Right lung (tissue), 5 donors: Measurements from ENCODE around the gene TBX2. TPM values are rescaled to one million over a fixed set of nuclear protein-coding genes. Genes with fewer than 3 reads are reported as not detected.

Experiments used
- DNase-seq, 2 donors: peaks; one replicate each; pipeline ENCODE4 v3.0.0-alpha.2; 2013
- polyA plus RNA-seq, 5 donors: library from polyadenylated mRNA; unstranded; fragments of 120-200 nt; gene quantifications; one replicate each; pipeline versions ENCODE4 v1.2.1 to v1.2.3, GENCODE V29; 2013; ENCODE audit warnings: inconsistent platforms in 1 of 5, low replicate concordance in 1 of 5; ENCODE audit not compliant: insufficient read length in 5 of 5, insufficient read depth in 1 of 5

Gene TBX2
- polyA plus RNA-seq, 5 donors = 132 to 258 (median 183) TPM

DNA sequence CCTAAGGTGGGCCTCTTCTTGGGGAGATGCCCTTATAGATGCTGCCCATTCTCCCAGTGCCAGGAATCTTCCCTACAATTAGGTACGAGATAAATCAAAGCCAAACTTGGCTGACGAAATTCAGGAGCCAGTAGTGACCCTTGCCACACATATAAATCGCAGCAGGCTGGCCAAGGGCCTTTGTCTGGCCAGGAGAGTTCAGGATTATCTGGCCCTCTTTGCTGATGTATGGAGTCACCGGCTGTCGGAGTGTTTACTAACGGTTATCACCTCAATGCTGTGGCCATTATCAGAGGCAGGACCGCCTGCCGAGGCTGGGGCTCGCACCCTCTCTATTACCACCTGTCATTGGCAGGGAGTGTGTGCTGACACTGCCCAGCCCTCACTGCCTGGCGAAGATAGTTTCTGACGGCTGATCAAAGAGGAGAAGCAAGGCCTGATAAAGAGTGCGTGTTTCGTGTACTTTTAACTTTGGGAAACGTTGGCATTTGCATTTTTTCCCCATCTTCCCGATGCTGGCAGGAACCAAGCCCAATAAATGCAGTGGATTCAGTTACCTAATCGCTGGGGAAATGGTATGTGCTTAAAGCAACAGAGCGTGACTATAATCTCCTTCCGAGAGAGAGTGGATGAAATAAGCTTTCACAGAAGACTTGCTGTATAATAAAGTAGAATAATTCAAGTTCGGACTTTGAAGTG lies 32.8 kb upstream of the TBX2 start:
- no peak for DNase-seq

DNA sequence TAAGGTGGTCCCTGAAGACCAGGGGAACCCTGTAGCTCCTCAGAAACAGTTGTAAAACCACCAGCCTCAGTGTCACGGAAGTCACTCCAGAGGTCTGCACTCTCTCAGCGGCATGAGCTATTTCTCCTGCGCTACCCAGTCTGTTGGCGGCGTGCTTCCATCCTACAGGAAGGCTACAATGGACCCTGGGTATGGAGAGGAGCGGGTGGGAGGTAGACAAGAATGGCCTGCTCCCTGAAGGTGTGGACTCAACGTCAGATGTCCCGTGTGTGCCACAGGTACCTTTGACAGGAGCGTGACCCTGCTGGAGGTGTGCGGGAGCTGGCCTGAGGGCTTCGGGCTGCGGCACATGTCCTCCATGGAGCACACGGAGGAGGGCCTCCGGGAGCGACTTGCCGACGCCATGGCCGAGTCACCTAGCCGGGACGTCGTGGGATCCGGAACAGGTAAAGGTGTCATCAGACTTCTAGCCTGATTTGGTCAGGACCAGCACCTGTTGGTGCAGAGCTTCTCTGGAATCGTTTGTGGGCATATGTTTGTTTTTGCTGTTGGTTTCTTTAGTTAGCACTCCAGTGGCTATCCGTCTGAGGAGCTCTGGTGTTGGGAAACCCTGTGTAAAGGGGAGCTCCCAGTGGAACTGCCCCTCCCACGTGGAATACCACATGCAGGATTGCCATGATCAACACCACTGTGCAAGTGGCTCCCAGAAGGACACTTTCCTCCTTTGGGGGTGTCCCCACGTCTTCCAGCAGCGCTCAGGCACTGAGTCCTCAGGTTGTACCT lies 31.4 kb upstream of the TBX2 start:
- no peak for DNase-seq

DNA sequence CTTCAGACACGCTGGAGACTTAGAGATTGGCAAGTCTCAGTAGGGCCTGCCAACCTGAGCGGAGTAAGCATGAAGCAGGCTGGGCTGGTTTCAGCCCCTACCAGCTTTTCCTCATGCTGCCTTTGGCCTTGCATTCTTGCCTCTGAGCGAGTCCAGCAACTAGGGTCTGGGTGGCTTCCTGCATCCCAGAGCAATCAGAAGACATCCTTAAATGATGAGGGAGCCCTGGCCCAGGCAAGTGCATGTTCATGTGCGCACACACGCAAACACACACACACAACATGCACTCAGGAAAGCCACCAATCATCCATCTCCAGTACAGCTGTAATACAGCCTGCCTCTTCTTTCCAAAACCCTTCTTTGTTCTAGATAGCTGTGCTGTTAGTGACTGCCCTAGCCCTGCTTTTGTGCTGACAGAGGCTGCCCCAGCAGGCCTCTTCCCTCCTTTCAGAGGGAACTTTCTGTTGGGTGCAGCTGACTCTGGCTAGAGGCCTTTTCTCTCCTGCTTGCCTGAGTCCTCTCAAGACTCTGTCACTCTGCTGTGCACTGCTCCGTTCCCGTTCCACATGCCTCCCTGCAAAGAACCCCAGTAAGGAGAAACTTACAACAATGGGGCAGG lies 30.7 kb upstream of the TBX2 start:
- no peak for DNase-seq

DNA sequence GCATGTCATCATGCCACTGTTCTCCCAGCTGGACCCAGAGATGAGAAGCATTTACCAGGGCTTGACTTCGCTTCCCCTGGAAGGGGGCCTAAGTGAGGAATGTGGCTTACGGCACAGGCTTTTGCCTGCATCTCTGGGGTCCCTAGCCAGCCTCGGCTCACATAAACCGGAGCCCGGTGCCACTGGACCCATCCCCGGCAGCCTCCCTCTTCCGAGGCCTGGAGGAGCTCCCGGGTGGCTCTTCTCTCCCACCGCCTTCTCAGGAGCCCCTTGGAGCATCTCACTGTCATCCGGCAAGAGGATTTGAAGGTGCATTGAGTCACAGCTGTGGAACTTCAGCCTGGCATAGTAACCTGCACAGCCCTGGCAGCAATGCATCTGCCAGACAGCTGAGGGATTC lies 29.9 kb upstream of the TBX2 start:
- DNase-seq = no peak

DNA sequence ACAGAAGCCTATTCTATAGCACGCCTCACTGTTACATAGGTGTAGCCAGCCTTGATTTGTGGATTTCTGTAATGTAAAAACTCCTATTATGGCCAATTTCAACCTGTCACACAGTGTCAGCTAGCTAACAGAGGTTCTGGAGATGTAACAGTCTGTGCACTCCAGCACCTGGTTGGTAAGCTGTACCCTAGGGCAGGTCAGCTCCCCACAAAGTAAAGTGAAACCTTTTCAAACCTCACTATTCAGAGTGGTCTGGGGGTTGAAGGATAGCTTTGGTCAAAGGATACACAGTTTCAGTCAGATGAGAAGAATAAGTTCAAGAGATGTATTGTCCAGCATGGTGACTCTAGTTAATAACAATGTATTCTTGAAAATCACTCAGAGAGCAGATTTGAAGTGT lies 28.5 kb upstream of the TBX2 start:
- DNase-seq = no peak

DNA sequence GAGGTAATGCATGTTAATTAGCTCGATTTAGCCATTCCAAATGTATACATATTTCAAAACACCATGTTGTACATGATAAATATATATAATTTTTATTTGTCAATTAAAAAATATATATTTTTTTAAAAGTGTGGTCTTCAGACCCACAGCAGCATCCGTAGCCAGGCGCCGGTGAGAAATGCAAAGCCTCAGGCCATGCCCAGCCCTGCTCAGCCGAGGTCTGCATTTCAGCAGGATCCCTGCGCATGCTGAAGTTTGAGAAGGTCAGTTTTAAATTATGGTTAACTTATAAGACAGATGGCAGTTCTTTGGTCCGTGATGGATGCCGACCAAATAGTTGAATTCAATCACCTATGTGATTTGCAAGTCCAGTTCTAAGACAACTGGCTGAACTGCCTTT lies 28.0 kb upstream of the TBX2 start:
- DNase-seq = no peak

DNA sequence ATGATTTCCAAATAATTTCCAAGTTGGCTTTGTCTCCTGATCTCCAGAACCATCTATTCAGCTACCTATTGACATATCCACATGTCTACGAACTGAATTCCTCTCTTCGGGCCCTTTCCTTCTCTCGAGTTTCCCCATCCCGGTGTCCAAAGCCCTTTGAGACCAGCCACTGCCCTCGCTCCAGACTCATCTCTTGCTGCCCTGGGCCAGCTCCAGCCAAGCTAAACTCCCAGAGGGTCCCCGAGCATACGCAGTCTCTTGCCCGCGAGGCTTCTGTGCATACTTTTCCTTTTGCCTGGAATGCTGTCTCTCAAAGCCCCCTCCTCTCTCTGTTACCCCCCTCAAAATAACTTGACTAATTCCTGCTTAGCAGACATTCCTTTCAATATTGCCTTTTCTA lies 27.2 kb upstream of the TBX2 start:
- no peak for DNase-seq

DNA sequence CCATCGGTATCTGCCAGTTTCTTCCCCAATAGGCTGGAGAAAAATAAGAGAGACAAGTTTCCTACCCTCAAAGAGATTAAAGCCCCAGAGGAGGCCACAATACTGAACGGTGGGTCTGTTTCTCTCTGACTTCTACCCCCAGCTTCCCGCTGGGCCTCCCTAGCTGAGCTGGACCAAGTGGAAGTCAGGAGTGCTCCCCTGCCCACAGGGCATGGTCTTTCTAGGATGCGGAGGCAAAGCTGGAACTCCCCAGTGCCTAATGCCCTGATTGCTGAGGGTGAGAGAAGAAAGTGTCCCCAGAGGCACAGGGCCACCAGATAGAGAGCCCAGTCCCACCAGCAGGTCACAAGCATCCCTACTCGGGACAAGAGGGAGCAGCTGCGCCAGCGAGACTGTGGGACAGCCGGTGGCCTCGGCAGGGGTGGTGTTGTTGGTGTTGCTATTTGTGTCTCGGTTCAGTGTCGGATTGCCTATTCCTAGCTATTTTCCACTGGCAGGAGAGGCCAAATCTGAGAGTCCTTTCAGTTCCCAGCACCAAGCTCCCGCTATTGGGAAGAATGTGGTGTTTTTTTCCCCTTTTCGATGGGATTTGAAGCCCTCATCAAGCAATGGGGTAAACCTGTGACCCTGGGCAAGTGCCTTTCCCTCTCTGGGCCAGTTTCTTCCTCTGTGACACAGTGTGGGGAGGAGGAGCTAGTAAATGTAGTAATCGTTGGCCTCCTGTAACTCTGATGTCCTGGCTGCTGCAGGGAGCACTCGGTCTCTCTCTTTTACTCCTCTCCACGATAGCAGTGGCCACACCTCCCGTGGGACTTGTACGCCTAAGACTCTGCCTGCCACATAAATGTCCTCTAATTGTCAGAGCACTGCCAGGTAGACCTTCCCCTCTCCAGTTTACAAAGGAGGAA lies 22.5 kb upstream of the TBX2 start:
- no peak for DNase-seq

DNA sequence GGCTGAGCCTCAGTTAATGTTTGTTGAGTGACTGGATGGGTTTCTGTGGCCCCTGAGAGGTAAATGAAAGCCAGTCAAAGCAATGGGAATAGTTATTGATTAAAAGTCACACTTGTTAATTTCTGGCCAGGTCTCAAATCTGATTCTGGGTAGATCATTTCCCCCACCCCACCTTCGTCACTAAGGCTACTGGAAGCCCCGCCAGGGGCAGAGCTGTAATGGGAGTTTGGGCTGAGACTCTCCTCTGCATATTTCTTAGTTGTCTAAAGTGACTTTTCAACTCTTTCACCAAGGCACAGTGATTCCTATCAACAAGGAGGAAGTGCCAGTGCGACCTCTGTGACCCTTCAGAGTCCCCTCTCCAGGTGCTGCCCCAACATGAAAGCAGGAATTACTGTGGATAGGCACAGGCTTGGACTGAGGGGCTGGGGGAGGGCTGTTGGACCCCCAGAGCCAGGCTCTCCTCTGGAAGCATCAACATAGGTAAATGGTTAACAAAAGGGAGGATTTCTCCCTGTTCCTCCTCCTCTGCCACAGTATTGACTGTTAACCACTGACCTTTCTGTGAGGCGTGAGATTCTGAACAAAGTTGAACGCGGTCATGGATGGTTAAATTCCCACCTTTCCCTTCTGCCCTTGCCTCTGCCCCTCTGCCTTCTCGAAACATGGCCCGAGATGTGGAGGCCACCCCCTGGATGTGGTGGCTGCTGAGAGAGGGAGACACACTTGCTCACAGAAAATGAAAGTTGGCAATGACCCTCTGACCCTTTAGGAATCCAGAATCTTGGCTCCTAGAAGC lies 20.8 kb upstream of the TBX2 start:
- DNase-seq = no peak

DNA sequence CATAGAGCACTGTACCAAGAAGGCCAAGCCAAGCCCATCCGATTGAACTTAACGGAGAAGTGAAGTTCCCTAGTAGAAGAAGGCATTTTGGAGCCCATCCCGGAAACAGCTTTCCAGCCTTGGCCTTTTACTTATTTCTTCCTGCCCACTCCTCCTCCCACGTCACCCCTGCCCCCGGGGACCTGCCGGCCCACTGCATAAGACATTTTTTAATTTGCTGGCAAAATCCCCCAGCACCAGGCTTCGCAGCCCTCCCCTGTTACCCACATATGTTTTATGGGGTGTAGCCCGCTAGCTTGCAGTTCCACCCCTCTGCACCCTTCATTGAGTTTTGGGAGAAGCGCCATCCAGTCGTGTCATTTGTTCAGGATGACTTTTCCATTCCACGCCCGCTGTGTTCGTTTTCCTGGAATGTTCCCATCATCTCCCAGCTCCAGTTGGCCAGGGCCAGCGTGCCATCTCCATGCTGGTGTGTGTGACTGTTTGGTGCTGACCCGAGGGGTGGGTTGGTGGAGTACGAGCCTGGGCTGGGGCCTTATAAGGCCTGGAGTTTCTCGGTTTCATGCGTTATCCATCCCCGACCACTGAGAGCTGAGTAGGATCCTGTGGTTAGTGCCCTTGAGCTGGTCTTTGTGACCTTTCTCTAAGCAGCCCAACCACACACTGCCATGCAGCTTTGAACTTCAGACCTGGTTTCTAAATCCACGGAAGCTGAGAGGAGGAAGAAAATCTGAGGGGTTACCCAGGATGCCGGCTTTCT lies 20.0 kb upstream of the TBX2 start:
- DNase-seq = no peak

DNA sequence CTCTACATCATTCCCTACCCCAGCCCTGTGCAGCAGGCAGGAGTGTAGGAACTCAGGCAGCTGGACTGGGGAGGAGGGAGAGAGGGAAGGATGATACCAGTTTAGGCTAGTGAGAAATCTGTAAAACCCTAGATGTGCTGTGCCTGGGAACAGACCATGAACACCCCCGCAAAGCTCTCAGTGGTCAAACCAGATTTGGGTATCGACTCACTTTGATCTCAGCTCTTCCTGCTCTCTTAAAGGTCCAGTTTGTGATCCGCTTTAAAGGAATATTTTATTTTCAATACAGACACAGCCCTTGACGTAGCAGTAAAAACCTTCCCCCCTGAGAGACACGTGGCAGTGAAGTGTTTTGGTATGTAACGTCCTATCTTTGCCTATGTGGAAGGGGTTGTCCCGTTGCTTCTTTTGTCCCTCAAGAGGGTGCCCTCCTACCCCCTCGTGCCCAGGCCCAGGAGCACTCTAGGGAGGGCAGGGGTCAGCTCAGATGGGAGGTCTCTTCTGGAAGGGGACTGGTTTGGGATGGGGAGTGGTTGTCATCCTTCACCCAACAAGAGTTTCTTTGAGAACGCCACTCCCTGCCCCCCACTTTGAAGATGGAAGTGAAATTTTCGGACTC lies 19.3 kb upstream of the TBX2 start:
- DNase-seq = no peak

DNA sequence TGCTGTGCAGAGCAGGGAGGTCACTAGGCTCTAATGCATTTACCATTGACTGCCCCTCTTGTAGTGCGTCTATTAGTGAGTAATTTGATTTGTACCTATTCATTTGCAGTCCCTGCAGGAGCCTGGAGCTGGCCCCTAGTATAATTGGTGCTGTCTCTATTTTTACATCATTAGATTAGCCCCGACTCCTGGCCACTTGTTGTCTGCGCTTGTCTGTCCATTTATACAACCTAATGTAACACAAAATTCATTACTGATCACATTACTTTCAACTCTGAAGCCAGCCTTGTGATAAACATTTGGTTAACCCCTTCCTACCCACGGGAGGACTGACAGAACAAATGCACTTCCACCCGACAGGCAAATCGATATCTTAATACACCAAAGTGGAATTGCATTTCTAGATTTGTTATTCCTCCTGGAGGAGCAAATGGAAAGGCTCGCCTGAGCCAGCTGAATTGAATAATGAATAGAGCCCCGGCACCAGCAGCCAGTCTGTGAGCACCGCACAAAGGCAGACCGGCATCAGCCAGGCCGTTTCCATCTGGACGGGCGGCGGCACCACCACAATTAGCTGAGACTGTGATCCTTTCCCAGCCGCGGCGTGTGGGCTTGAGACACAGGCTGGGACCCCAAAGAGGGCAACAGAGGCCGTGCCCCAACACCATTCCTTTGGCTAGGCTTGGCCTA lies 18.7 kb upstream of the TBX2 start:
- no peak for DNase-seq

DNA sequence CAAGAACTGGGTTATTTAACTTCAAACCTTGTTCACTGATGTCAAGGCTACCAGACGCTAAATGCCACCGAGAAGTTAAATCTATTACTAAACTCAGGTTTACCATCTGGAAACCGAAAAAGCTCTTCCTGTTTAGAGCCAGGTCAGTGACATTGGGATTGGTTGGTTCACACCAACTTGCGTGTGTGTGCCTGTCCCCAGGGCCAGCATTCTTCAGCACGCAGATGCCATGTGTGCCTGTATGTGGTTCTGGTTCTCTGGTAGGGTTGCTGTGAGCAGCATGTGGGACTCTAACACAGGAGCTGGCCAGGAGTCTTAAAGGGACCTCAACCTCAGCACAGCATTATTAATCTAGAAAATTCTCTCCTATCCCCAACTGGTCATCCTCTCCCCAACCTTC lies 18.1 kb upstream of the TBX2 start:
- no peak for DNase-seq

DNA sequence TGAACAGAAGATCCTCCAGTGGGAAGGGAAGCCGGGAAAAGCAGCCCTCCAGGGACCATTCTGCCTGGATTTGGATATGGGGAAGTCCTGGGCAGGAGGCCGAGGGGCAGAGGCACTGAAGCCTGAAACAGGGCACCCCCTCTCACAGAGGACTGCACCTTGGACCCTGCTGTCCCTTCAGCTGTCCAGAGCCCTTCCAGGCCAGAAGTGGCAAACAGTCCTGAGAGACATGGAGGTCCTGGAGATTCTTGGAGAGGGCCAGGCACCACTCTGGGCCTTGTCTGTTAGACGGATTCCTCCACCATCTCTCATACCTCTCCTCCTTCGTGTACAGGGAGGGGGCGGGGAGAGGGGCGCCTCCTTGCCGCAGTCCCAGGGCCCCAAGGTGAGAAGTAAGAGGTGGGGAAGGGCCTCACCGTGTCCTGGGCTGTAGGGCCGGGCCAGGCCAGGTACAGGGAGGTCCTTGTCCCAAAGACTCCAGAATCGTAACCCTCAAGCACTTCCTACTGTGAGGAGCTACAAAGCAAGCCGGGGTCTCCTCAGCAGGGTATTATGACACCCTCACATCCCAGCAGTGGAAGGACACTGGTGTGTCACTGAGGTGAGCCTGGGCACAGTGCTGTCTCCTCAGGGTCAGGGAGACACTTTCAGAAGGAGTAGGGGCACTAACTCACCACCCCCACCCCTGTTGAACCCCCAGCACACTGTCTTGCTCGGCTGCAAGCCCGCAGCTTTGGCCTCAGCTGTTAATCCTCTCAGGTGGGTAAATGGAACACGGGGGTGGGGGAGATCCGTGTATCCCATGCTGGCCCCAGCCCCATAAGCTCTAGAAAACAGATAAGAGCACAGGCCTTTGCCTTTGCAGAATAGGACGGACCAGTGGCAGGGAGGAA lies 16.6 kb upstream of the TBX2 start:
- no peak for DNase-seq

DNA sequence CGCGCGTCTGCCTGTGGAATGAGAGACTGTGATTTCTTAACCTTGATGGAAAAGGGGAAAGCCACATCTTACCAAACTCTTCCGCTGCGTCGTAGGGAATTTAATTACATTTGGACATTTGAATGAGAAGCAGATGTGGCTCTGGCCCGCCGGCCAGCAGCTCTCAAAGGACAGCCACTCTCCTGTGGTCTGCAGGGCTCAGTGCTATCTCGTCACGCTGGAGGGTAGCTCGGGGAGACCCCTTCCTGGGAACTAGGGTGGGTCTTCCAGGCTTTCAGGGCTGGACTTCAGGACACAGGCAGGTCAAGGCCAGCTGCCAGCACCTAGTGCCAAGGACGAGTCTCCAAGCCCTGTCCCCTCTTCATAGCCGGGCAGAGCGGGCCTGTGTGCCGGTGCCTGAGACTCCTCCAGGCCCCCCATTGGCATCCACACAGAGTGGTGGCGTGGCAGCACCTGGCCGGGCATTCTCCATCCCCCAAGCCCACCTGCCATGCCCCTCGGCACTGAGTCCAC lies 15.9 kb upstream of the TBX2 start:
- no peak for DNase-seq

DNA sequence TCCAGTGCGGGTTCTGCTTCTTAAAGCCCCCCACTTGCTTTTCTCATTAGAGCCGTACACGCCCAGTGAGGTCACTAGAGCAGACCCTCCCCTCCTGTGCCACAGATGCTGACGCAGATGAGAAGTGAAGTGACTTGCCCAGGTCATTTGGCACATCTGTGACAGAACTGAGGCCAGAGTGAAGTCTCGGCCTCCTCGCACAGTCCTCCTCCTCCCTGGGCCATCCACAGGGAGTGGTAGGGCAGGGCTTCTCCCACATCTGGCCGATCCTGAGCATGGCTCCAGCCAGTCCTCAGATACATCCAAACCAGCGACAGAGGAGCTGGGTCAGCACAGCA lies 15.3 kb upstream of the TBX2 start:
- DNase-seq = no peak

DNA sequence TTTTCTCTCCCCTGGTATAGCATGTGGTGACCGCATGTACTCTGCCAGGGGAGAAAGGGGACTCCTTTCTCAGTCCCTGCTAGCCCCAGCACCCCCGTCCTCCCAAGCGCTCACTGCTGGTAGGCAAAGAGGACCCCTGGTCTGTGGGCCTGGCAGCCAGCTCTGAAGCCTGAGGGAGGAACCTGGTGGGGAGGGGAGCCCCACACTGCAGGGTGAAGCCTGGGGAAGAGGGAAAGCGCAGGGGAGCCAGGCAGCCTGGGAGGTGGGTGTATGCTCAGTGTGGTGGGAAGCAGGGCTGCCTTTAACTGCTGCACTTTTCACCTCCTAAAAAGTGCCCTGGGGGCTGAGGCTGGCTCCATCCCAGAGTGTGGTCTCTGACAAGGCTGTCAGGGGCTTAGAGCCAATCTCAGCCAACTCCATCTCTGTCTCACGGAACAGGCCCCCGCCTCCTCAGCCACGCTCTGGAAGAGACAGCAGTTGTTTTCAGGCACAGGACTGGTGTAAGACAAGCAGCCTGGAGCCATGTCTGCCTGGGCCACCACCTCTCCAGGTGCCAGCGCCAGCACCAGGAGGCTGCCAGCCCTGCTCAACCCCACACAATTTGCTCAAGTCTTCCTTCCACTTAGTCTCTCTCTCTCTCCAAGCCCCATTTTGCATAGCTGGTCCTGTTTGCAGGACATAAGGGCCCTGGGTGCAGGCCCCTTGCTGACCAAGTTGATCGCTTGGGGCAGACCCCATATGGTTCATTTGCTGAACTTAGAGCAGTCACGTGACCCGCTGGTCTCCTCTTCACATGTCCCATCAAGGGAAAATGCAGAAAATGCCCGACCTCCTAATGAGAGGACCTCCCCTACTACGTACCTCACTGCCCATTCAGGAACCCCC lies 14.7 kb upstream of the TBX2 start:
- no peak for DNase-seq
